Activated T-cell treated with anti-CD3 and anti-CD28 coated beads, Interleukin-2, amount 50 U/mL, for 72 hours (primary cell): ENCODE measurements around the gene STK11. TPM values are rescaled to one million over a fixed set of nuclear protein-coding genes. Genes with fewer than 3 reads are reported as not detected.

Source experiments
- ATAC-seq, 2 donors: fragments of 150-1000 bp; cut with Tn5 transposase; replicated peaks in 1 of 2; 2 replicates each; pipeline ENCODE4 v1.10.0; 2021; ENCODE audit warnings: moderate library complexity in 2 of 2, mild to moderate bottlenecking in 1 of 2
- DNase-seq, 2 donors: peaks; one replicate each; pipeline ENCODE4 v3.0.0; 2021 to 2022; ENCODE audit warnings: mixed read lengths in 1 of 2
- H3K27ac Mint-ChIP-seq: one replicate; pipeline ENCODE4 v1.8.0; 2022; ENCODE audit warnings: mild to moderate bottlenecking, moderate library complexity, mixed read lengths
- H3K27me3 Mint-ChIP-seq: one replicate; pipeline ENCODE4 v1.8.0; 2022; ENCODE audit warnings: low read depth, mixed read lengths
- H3K36me3 Mint-ChIP-seq, 2 donors: one replicate each; pipeline ENCODE4 v1.8.0; 2022; ENCODE audit warnings: mixed read lengths in 2 of 2, mild to moderate bottlenecking in 1 of 2; ENCODE audit not compliant: insufficient read depth in 2 of 2
- H3K4me1 Mint-ChIP-seq: one replicate; pipeline ENCODE4 v1.8.0; 2022; ENCODE audit warnings: low read depth, mixed read lengths
- H3K4me3 Mint-ChIP-seq, 2 donors: one replicate each; pipeline ENCODE4 v1.8.0; 2022; ENCODE audit warnings: mild to moderate bottlenecking in 2 of 2, mixed read lengths in 2 of 2, moderate library complexity in 2 of 2
- H3K9me3 Mint-ChIP-seq, 2 donors: one replicate each; pipeline ENCODE4 v1.8.0; 2022; ENCODE audit warnings: mixed read lengths in 2 of 2
- total RNA-seq, 2 donors: library from RNA; stranded (reverse); gene quantifications; one replicate each; pipeline ENCODE4 v1.2.3, GENCODE V29; 2022

Gene STK11
- 10 to 100 TPM; 81.5 to 86.3 TPM for total RNA-seq

DNA sequence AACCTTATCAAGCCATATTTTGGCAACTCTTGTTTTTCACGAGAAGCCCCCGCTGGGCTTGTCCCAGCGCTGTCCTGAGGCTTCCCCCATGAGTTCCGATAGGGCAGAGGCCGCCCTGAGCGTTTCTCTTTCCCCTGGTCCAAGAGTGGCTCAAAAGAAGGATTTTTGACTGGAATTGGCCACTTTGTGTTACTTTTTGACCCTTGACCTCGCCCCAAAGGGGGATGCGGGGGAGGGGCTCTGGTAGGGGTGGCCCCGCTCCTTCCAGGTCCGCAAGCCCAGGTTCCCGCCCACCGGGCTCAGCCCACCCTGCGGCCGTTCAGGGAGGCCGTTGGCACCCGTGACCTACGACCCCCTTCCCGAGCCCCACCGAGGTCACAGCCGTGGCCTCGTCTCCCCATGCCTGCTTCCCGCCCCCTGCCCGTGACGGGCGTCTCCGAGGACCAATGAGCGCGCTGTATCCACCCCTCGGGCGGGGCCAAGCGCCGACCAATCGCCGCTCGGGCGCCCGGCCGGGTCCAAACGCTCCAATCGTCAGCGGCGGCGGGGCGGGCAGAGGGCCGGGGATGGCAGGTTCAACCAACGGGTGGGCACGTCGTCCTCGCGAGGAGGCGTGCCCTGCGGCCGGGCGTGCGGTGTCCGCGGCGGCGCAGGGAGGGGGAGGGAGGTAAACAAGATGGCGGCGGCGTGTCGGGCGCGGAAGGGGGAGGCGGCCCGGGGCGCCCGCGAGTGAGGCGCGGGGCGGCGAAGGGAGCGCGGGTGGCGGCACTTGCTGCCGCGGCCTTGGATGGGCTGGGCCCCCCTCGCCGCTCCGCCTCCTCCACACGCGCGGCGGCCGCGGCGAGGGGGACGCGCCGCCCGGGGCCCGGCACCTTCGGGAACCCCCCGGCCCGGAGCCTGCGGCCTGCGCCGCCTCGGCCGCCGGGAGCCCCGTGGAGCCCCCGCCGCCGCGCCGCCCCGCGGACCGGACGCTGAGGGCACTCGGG, at the start of gene STK11:
TSS of gene STK11 (plus strand) at position 665 of the 986 bp plus-strand sequence. CDS start 1,136 bp downstream, outside the sequence.
- Mint-ChIP-seq H3K27me3 (no peaks in the 10 kb centered on the region), H3K4me3 (peak within 1 kb of the TSS; percentile 99), H3K27ac (peak within 1 kb of the TSS; percentile 97), H3K9me3 (no peaks in the 10 kb centered on the region), H3K36me3 (peaks cover 5 to 11% of the 10 kb centered on the region in 2 donors), H3K4me1 (peaks cover 49% of the 10 kb centered on the region)
- DNase-seq, result peak; percentile 100
- peak; percentile 95 to 96 for ATAC-seq

- H3K4me3 Mint-ChIP-seq, result no peak overlapping the region
- no peak overlapping the region for H3K27ac Mint-ChIP-seq
- H3K4me1 Mint-ChIP-seq, result no peaks in the 10 kb centered on the region
- no peaks in the 10 kb centered on the region for H3K27me3 Mint-ChIP-seq
- no peaks in the 10 kb centered on the region for H3K9me3 Mint-ChIP-seq
- no peak for ATAC-seq
- DNase-seq, result no peak
- peaks cover 0 to 2% of the 10 kb centered on the region in 2 donors for H3K36me3 Mint-ChIP-seq
Observed at GRCh38 chr19:1156305-1156801, 49.2 kb upstream of the STK11 start.

- no peak overlapping the region for H3K27ac Mint-ChIP-seq
- DNase-seq (no peak), ATAC-seq (no peak)
- H3K36me3 Mint-ChIP-seq, result peaks cover 0 to 2% of the 10 kb centered on the region in 2 donors
- no peak overlapping the region for H3K4me3 Mint-ChIP-seq
- H3K27me3 Mint-ChIP-seq, result no peaks in the 10 kb centered on the region
- no peaks in the 10 kb centered on the region for H3K4me1 Mint-ChIP-seq
- H3K9me3 Mint-ChIP-seq, result no peaks in the 10 kb centered on the region
Observed at GRCh38 chr19:1156830-1157615, 48.6 kb upstream of the STK11 start.

GRCh38 chr19:1157931-1158884, 47.4 kb upstream of the STK11 start:
- no peak overlapping the region for H3K27ac Mint-ChIP-seq
- H3K36me3 Mint-ChIP-seq, result no peaks in the 10 kb centered on the region
- no peak for ATAC-seq
- no peaks in the 10 kb centered on the region for H3K4me1 Mint-ChIP-seq
- H3K4me3 Mint-ChIP-seq, result no peak overlapping the region
- no peak for DNase-seq
- no peaks in the 10 kb centered on the region for H3K27me3 Mint-ChIP-seq
- no peaks in the 10 kb centered on the region for H3K9me3 Mint-ChIP-seq

DNA sequence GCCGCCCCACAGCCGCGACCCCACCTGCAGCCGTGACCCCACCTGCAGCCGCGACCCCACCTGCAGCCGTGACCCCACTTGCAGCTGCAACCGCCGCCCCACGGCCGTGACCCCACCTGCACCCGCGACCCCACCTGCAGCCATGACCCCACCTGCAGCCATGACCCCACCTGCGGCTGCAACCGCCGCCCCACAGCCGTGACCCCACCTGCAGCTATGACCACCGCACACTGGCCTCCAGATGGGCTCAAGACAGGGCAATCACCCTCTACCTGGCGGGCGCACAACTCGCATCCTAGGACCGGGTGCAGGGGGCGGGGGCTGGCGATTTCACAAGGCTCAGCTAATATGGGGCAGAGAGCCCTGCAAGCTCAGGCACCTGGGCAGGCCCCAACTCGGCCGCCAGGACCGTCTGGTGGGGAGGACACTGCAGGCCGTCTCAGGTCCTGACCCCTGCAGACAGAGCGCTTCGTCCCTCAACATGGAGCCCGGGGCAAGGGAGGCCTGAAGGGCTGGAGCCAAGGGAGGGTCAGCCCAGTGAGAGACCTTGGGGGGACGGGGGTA, 46.6 kb upstream of the STK11 start:
- no peaks in the 10 kb centered on the region for H3K27me3 Mint-ChIP-seq
- peak overlapping the region; percentile 60 for H3K27ac Mint-ChIP-seq
- ATAC-seq, result no peak
- no peak overlapping the region for H3K4me3 Mint-ChIP-seq
- no peaks in the 10 kb centered on the region for H3K4me1 Mint-ChIP-seq
- DNase-seq, result no peak
- no peaks in the 10 kb centered on the region for H3K9me3 Mint-ChIP-seq
- H3K36me3 Mint-ChIP-seq, result no peaks in the 10 kb centered on the region

GRCh38 chr19:1159864-1160595, 45.5 kb upstream of the STK11 start:
- H3K4me1 Mint-ChIP-seq, result no peaks in the 10 kb centered on the region
- no peak overlapping the region for H3K27ac Mint-ChIP-seq
- no peak for DNase-seq
- no peak overlapping the region for H3K4me3 Mint-ChIP-seq
- no peaks in the 10 kb centered on the region for H3K27me3 Mint-ChIP-seq
- no peak for ATAC-seq
- no peaks in the 10 kb centered on the region for H3K9me3 Mint-ChIP-seq
- H3K36me3 Mint-ChIP-seq, result no peaks in the 10 kb centered on the region

GRCh38 chr19:1161716-1162115, 43.9 kb upstream of the STK11 start:
- no peak for DNase-seq
- Mint-ChIP-seq H3K27me3 (no peaks in the 10 kb centered on the region), H3K9me3 (no peaks in the 10 kb centered on the region), H3K4me1 (no peaks in the 10 kb centered on the region), H3K36me3 (no peaks in the 10 kb centered on the region), H3K27ac (no peak overlapping the region), H3K4me3 (no peak overlapping the region)
- no peak for ATAC-seq

- Mint-ChIP-seq H3K4me1 (no peaks in the 10 kb centered on the region), H3K36me3 (no peaks in the 10 kb centered on the region), H3K27me3 (no peaks in the 10 kb centered on the region), H3K4me3 (no peak overlapping the region), H3K9me3 (no peaks in the 10 kb centered on the region), H3K27ac (no peak overlapping the region)
- DNase-seq, result no peak
- ATAC-seq, result no peak
Observed at GRCh38 chr19:1162404-1163282, 42.9 kb upstream of the STK11 start.

GRCh38 chr19:1163283-1163933, 42.2 kb upstream of the STK11 start:
- Mint-ChIP-seq H3K4me1 (no peaks in the 10 kb centered on the region), H3K27ac (no peak overlapping the region), H3K27me3 (no peaks in the 10 kb centered on the region), H3K36me3 (no peaks in the 10 kb centered on the region), H3K4me3 (no peak overlapping the region), H3K9me3 (no peaks in the 10 kb centered on the region)
- DNase-seq, result no peak
- ATAC-seq, result peak in 1 of 2 donors; percentile 14

DNA sequence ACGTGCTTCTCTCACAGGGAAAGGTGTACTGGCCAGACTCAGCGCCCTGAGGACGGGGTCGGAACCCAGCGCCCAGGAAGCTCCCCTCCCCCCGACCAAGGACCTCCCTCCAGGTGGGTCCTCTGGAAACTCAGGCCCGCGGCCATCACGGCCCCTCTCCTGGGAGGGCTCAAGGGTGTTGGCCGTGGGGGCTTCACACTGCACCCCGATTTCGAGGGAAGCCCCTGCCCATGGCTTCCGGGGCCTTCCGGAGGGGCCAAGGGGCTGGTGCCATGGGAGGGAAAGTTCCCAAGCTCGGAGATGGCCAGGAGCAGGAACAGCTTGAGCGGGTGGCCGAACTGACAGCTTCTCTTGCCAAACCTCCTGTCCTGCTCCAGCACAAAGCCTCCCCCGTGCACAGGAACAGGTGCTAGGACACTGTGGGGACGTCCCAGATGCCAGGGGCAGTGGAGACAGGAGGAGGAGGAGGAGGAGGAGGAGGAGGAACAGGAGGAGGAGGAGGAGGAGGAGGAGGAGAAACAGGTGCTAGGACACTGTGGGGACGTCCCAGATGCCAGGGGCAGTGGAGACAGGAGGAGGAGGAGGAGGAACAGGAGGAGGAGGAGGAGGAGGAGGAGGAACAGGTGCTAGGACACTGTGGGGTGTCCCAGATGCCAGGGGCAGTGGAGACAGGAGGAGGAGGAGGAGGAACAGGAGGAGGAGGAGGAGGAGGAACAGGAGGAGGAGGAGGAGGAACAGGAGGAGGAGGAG, 41.5 kb upstream of the STK11 start:
- no peak for DNase-seq
- H3K27me3 Mint-ChIP-seq, result no peaks in the 10 kb centered on the region
- no peak overlapping the region for H3K4me3 Mint-ChIP-seq
- ATAC-seq, result no peak
- H3K27ac Mint-ChIP-seq, result no peak overlapping the region
- no peaks in the 10 kb centered on the region for H3K36me3 Mint-ChIP-seq
- no peaks in the 10 kb centered on the region for H3K9me3 Mint-ChIP-seq
- H3K4me1 Mint-ChIP-seq, result no peaks in the 10 kb centered on the region
